ENCODE data around the gene PFDN6. TPM values are rescaled to one million over a fixed set of nuclear protein-coding genes. Genes with fewer than 3 reads are reported as not detected.

The PFDN6 gene
- total and polyA plus RNA-seq, 9 of the 15 experiments (the other 6 are each of a cell fraction or from before 2014, with no cell fraction given): 6.8 to 475 (median 216) TPM

- TF ChIP-seq POLR2G (IDR thresholded peaks at IDR 0.05; ENCODE audit: low read depth, low read length) (peak; percentile 67), MAZ (CRISPR knock-in tag; conservative IDR thresholded peaks at IDR 0.05 in 1 of 2, IDR thresholded peaks at IDR 0.05 in 1 of 2) (peak in 1 of 2 experiments; percentile 90), CREM (IDR thresholded peaks at IDR 0.05; ENCODE audit: low read depth) (peak; percentile 13; the same call in 1 of the 2 replicates), ZNF274 (IDR thresholded peaks at IDR 0.05; ENCODE audit: borderline replicate concordance, low read depth, low read length) (no peak), MXD1 (CRISPR knock-in tag; IDR thresholded peaks at IDR 0.05; ENCODE audit: borderline replicate concordance, poor library complexity, severe bottlenecking) (no peak), ELF4 (CRISPR knock-in tag; IDR thresholded peaks at IDR 0.05) (0 out of 2 replicates have a peak, but pooled peaks have one; percentile 41)
Observed at GRCh38 chr6:33298773-33299236, 9.4 kb downstream of the PFDN6 start, which contains the start of gene RGL2 (continued).

- in situ Hi-C loops (cut with MboI) (no loop called here), intact Hi-C loops (cut with micrococcal nuclease) (loop anchor here (1.0 to 5.0 kb wide), 5 partner anchors 14 to 128 kb away; partner anchors contain the start of genes KIFC1 and PHF1)
- Histone ChIP-seq H3K27ac (ENCODE audit: extremely low read depth, low read depth, low read length) (peak overlapping the region; percentile 94), H2AFZ (ENCODE audit: low read depth, low read length) (peak overlapping the region; percentile 76), H3K9me1 (ENCODE audit: control insufficient read depth, insufficient read depth, low read length) (peaks cover 3% of the 10 kb centered on the region), H4K20me1 (replicated peaks; ENCODE audit: control insufficient read depth, insufficient read depth, low read length) (peaks cover 11% of the 10 kb centered on the region; the same call in 1 of the 2 replicates), H3K79me2 (ENCODE audit: control insufficient read depth, insufficient read depth, low read length) (peaks cover 50% of the 10 kb centered on the region), H3K4me1 (replicated peaks in 1 of 2; ENCODE audit: control insufficient read depth in 2 of 2, insufficient read depth in 2 of 2, low read length in 2 of 2) (peaks cover 11 to 44% of the 10 kb centered on the region in 2 experiments), H3K4me3 (peak overlapping the region; percentile 64), H3K9ac (ENCODE audit: insufficient read depth in 1 of 2, low read depth in 2 of 2, low read length in 2 of 2) (peak overlapping the region; percentile 94 to 98), H3K4me2 (ENCODE audit: insufficient read depth, low read length) (peak overlapping the region; percentile 95), H3K36me3 (ENCODE audit: control insufficient read depth, insufficient read depth, low read length) (peaks cover 54% of the 10 kb centered on the region), H3K27me3 (ENCODE audit: control insufficient read depth in 2 of 2, insufficient read depth in 2 of 2, low read length in 2 of 2) (no peaks in the 10 kb centered on the region), H3K9me3 (replicated peaks; ENCODE audit: control insufficient read depth, insufficient read depth, low read depth, low read length) (no peaks in the 10 kb centered on the region)
- DNase-seq (ENCODE audit: extremely low read depth in 1 of 4, low spot score in 3 of 4) (peak; percentile 90 to 98 (median 92)), FAIRE-seq (peak; percentile 95), ATAC-seq (peak; percentile 84)
- ChIA-PET POLR2A (interaction anchor here (0.6 to 3.8 kb wide), 31 partner anchors 9 to 829 kb away, joined by 3 to 36 read pairs (median 4); partner anchors contain the start of genes B3GALT4, PFDN6, RPS18 and TAPBP), CTCF (ENCODE audit: low intra/inter-chr PET ratio) (interaction anchor here (0.7 to 2.4 kb wide), 2 partner anchors 19 to 126 kb away, joined by 4 to 20 read pairs; no protein-coding TSS in a partner anchor)
- TSS peak; percentile 87 for BruUV-seq (replicated peaks)
- WGBS (ENCODE audit: insufficient coverage, low coverage, missing lambda C conversion rate): under 1% methylated on average over 54 of the region's 54 CpGs
- TF ChIP-seq MEIS2 (IDR thresholded peaks at IDR 0.05; ENCODE audit: partially characterized antibody): no peak
- peak; percentile 75; the same call in 1 of the 2 replicates for TF ChIP-seq NR1H2 (CRISPR knock-in tag; IDR thresholded peaks at IDR 0.05)
- no peak for TF ChIP-seq BDP1 (IDR thresholded peaks at IDR 0.05; ENCODE audit: insufficient read depth, insufficient read length)
- no peak for TF ChIP-seq ZNF699 (CRISPR knock-in tag; IDR thresholded peaks at IDR 0.05; ENCODE audit: insufficient replicate concordance)
- no peak for TF ChIP-seq NCOA4 (IDR thresholded peaks at IDR 0.05; ENCODE audit: partially characterized antibody)
- TF ChIP-seq ZNF740 (CRISPR knock-in tag; IDR thresholded peaks at IDR 0.05): peak; percentile 79
- TF ChIP-seq ZNF740 (tag; IDR thresholded peaks at IDR 0.05): no peak; a peak in 1 of 4 replicates
- no peak for TF ChIP-seq THRA (IDR thresholded peaks at IDR 0.05)
- peak; percentile 74 for TF ChIP-seq NFIC (IDR thresholded peaks at IDR 0.05)
- peak; percentile 63; the same call in 1 of the 2 replicates for TF ChIP-seq HLTF (IDR thresholded peaks at IDR 0.05)
- TF ChIP-seq NFE2L1 (tag; IDR thresholded peaks at IDR 0.05; ENCODE audit: borderline replicate concordance, low read depth): no peak
Observed at GRCh38 chr6:33299237-33299944, 10.0 kb downstream of the PFDN6 start.

All from K562 (cell line).